ENCODE results near the gene THSD4.

Gene THSD4

DNA sequence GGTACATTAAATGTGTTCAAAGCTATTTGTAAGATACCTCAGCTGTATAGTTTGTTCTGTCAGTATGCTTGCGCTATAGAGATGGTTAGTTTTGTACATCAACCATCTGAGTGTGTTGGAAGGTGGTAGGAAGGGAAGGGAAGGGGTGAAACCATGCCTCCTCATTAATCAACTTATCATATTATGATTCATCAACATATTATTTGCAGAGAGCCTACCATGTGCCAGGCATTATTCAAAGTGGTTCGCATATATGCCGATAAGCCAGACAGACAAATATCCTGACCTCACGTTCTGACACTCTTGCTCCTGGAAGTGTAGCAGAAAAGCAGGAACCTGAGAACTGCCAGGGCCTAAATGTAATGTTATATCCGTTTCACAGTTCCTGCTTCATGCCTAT, 447.0 kb downstream of the THSD4 start:
- no peaks in the 10 kb centered on the region for H3K9me3 ChIP-seq (ENCODE audit: low read length)
- no peak overlapping the region for H3K9ac ChIP-seq (ENCODE audit: low read length)
- no peak overlapping the region for H3K4me3 ChIP-seq (ENCODE audit: low read depth in 1 of 2, low read length in 2 of 2)
- H3K4me1 ChIP-seq (ENCODE audit: insufficient read depth, low read length) = no peaks in the 10 kb centered on the region
- H3K36me3 ChIP-seq (ENCODE audit: insufficient read depth, low read length) = no peaks in the 10 kb centered on the region
- no peaks in the 10 kb centered on the region for H3K27me3 ChIP-seq (ENCODE audit: control insufficient read depth in 1 of 2, insufficient read depth in 2 of 2, low read length in 2 of 2)
- H3K27ac ChIP-seq (ENCODE audit: low read depth, low read length) = no peak overlapping the region

DNA sequence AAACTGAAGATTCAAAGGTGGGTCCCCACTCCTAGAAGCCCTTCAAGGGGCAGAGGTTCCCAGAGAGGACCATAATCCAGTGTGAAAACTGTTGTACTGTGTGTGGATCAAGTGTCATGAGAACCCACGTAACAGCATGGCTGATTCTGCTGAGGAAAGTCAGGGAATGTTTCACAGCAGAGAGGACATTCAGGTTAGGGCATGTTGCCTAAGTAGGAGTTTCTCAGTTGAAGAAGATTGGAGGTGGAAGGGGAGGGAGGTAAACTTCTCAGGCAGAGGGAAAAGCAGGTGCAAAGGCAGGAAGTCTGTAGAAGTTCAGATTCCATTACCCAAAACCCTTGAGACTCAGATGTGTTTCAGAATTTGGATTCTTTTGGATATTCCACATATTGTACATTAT, 448.9 kb downstream of the THSD4 start:
- H3K36me3 ChIP-seq (ENCODE audit: insufficient read depth, low read length) = no peaks in the 10 kb centered on the region
- H3K4me1 ChIP-seq (ENCODE audit: insufficient read depth, low read length) = no peaks in the 10 kb centered on the region
- no peak overlapping the region for H3K27ac ChIP-seq (ENCODE audit: low read depth, low read length)
- H3K27me3 ChIP-seq (ENCODE audit: control insufficient read depth in 1 of 2, insufficient read depth in 2 of 2, low read length in 2 of 2) = no peaks in the 10 kb centered on the region
- H3K9me3 ChIP-seq (ENCODE audit: low read length) = no peaks in the 10 kb centered on the region
- H3K4me3 ChIP-seq (ENCODE audit: low read depth in 1 of 2, low read length in 2 of 2) = no peak overlapping the region
- no peak overlapping the region for H3K9ac ChIP-seq (ENCODE audit: low read length)

DNA sequence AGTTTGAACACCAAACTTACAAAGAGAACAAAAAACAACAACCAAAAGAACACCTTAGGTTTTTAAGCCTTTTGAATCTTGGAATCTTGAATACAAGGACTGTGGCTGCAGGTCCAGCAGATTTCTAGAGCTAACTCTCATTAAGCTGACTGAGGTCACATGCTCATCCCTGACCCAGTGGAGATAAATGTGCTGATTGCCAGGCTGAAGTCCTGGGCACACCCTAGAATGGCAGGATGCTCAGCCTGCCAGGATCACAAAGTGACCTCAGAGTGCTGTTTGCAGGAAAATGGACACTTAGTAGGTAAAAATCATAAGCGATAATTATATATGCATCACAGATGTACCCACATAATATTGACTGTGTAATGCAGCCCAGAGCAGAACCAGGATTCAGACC, 449.7 kb downstream of the THSD4 start:
- no peak overlapping the region for H3K4me3 ChIP-seq (ENCODE audit: low read depth in 1 of 2, low read length in 2 of 2)
- no peak overlapping the region for H3K9ac ChIP-seq (ENCODE audit: low read length)
- H3K36me3 ChIP-seq (ENCODE audit: insufficient read depth, low read length) = no peaks in the 10 kb centered on the region
- no peaks in the 10 kb centered on the region for H3K27me3 ChIP-seq (ENCODE audit: control insufficient read depth in 1 of 2, insufficient read depth in 2 of 2, low read length in 2 of 2)
- no peak overlapping the region for H3K27ac ChIP-seq (ENCODE audit: low read depth, low read length)
- H3K4me1 ChIP-seq (ENCODE audit: insufficient read depth, low read length) = no peaks in the 10 kb centered on the region
- no peaks in the 10 kb centered on the region for H3K9me3 ChIP-seq (ENCODE audit: low read length)

DNA sequence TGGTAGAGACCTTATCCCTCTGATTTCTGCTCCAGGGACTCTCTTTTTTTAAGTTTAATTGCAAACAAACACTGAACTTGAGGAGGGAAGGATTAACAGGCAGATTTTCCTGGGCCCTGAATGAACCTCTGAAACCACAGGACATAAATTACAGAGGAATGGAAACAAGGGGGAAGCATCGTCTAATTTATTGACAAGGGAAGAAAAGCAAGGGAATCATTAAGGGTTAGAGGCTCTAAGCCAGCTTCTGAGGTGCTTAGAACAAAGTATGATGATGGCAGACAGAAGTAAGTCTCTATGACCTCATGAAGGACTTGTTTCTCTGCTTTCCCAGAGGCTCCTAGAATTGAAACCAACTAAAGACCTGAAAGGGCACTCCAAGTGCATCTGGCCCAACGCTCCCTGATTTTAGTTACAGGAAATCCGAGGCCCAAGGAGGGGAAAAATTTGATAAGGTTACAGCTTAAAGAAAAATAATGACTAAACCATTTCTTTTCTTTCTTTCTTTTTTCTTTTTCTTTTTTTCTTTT, 450.4 kb downstream of the THSD4 start:
- Histone ChIP-seq H3K4me3 (ENCODE audit: low read depth in 1 of 2, low read length in 2 of 2) (no peak overlapping the region), H3K27me3 (ENCODE audit: control insufficient read depth in 1 of 2, insufficient read depth in 2 of 2, low read length in 2 of 2) (no peaks in the 10 kb centered on the region), H3K9me3 (ENCODE audit: low read length) (no peaks in the 10 kb centered on the region), H3K4me1 (ENCODE audit: insufficient read depth, low read length) (no peaks in the 10 kb centered on the region), H3K9ac (ENCODE audit: low read length) (no peak overlapping the region), H3K27ac (ENCODE audit: low read depth, low read length) (no peak overlapping the region), H3K36me3 (ENCODE audit: insufficient read depth, low read length) (no peaks in the 10 kb centered on the region)

DNA sequence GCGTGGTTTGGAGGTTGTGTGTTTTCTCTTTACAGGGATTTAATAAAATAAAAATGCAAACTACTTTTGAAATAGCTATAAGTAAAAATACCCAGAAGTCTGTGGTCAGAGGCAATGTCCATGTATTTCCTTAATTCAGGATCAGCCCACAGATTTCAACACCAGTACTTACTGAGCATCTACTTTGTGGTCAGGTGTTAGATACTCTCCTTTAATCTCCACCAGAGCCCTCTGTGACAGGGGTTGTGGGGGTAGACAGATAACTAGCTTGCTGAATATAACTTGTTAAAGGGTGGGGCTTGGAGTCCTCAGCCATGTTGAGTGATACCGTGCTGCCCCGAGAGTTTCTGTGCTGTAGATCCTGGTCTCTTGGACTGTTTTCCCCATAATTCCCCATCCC, 451.0 kb downstream of the THSD4 start:
- Histone ChIP-seq H3K27me3 (ENCODE audit: control insufficient read depth in 1 of 2, insufficient read depth in 2 of 2, low read length in 2 of 2) (no peaks in the 10 kb centered on the region), H3K4me1 (ENCODE audit: insufficient read depth, low read length) (no peaks in the 10 kb centered on the region), H3K27ac (ENCODE audit: low read depth, low read length) (no peak overlapping the region), H3K9me3 (ENCODE audit: low read length) (no peaks in the 10 kb centered on the region), H3K4me3 (ENCODE audit: low read depth in 1 of 2, low read length in 2 of 2) (no peak overlapping the region), H3K9ac (ENCODE audit: low read length) (no peak overlapping the region), H3K36me3 (ENCODE audit: insufficient read depth, low read length) (no peaks in the 10 kb centered on the region)

DNA sequence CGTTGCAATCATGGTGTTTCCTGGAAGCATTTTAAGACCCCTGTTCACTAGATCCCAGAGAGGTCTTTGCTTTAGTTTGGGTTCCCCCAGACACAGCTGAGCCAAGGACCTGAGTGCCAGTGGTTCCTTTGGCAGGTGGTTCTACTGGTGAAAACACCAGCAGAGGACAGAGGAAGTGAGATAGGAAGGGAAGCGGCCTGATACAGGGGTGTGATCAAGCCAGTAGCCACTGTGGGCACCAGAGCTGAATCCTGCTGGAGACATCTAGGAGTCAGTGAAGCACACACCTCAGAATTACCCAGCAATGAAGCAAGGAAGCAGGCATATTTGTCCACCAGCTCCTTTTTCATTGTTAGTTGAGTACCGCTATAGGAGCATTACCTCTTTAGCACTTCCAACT, 451.9 kb downstream of the THSD4 start:
- Histone ChIP-seq H3K27me3 (ENCODE audit: control insufficient read depth in 1 of 2, insufficient read depth in 2 of 2, low read length in 2 of 2) (no peaks in the 10 kb centered on the region), H3K4me1 (ENCODE audit: insufficient read depth, low read length) (no peaks in the 10 kb centered on the region), H3K4me3 (ENCODE audit: low read depth in 1 of 2, low read length in 2 of 2) (no peak overlapping the region), H3K9me3 (ENCODE audit: low read length) (no peaks in the 10 kb centered on the region), H3K36me3 (ENCODE audit: insufficient read depth, low read length) (no peaks in the 10 kb centered on the region), H3K27ac (ENCODE audit: low read depth, low read length) (no peak overlapping the region), H3K9ac (ENCODE audit: low read length) (no peak overlapping the region)

DNA sequence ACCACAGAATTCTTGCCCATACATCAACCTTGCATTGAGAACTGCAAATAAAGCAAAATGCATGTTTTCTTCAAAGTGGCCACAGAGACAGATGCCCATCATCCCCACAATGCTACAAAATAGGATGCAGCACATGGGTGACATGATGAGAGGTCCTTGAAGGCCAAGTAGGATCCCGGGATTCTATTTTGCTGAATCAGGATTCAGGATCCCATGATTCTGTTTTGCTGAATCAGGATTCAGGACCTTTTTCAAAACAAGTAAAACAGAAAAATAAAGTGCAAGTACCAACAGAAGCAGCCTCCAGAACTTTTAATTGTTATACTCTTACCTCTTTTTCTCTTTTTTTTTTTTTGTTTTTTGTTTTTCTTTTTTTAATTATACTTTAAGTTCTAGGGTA, 453.0 kb downstream of the THSD4 start:
- Histone ChIP-seq H3K9me3 (ENCODE audit: low read length) (no peaks in the 10 kb centered on the region), H3K4me1 (ENCODE audit: insufficient read depth, low read length) (no peaks in the 10 kb centered on the region), H3K27ac (ENCODE audit: low read depth, low read length) (no peak overlapping the region), H3K27me3 (ENCODE audit: control insufficient read depth in 1 of 2, insufficient read depth in 2 of 2, low read length in 2 of 2) (no peaks in the 10 kb centered on the region), H3K4me3 (ENCODE audit: low read depth in 1 of 2, low read length in 2 of 2) (no peak overlapping the region), H3K9ac (ENCODE audit: low read length) (no peak overlapping the region), H3K36me3 (ENCODE audit: insufficient read depth, low read length) (no peaks in the 10 kb centered on the region)

DNA sequence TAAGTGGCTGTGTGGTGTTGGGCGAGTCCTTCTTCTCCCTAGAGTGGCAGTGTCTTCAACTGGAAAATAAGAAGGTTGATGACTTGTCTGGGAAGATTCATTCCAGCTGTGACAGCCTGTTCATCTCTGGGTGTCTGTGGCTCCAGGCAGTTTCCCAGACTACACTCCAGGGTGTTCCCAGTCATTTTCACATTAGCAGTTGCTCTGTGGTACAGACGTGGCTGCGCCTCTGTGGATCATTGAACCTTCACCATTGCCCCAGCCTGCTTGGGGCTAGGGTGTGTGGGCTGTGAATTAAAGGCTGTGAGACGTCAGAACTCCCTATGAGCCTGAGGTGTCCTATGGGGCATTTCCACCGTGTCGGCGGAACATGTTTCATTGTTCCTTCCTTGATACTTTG, 455.5 kb downstream of the THSD4 start:
- Histone ChIP-seq H3K36me3 (ENCODE audit: insufficient read depth, low read length) (no peaks in the 10 kb centered on the region), H3K4me1 (ENCODE audit: insufficient read depth, low read length) (no peaks in the 10 kb centered on the region), H3K27me3 (ENCODE audit: control insufficient read depth in 1 of 2, insufficient read depth in 2 of 2, low read length in 2 of 2) (no peaks in the 10 kb centered on the region), H3K4me3 (ENCODE audit: low read depth in 1 of 2, low read length in 2 of 2) (no peak overlapping the region), H3K9ac (ENCODE audit: low read length) (no peak overlapping the region), H3K27ac (ENCODE audit: low read depth, low read length) (no peak overlapping the region), H3K9me3 (ENCODE audit: low read length) (no peaks in the 10 kb centered on the region)

DNA sequence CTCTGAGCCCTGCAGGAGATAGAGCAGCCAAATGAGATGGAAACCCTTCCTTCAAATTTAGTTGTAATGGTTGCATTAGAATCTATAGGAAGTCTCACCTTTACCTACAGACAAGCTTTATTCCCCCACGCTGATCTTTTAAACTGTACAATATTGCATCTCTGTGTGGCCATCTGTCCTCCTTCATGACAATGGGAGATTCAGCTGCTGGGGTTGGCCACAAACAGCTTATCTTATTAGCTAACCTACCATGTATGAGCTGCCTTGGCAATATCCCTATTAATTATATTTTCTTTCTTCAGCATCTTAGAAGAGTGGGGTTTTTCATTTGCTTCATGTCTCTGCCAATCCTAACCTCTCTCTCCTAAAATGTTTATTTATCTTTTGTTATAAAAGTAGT, 456.4 kb downstream of the THSD4 start:
- Histone ChIP-seq H3K27me3 (ENCODE audit: control insufficient read depth in 1 of 2, insufficient read depth in 2 of 2, low read length in 2 of 2) (no peaks in the 10 kb centered on the region), H3K27ac (ENCODE audit: low read depth, low read length) (no peak overlapping the region), H3K9me3 (ENCODE audit: low read length) (no peaks in the 10 kb centered on the region), H3K36me3 (ENCODE audit: insufficient read depth, low read length) (no peaks in the 10 kb centered on the region), H3K4me3 (ENCODE audit: low read depth in 1 of 2, low read length in 2 of 2) (no peak overlapping the region), H3K9ac (ENCODE audit: low read length) (no peak overlapping the region), H3K4me1 (ENCODE audit: insufficient read depth, low read length) (no peaks in the 10 kb centered on the region)

DNA sequence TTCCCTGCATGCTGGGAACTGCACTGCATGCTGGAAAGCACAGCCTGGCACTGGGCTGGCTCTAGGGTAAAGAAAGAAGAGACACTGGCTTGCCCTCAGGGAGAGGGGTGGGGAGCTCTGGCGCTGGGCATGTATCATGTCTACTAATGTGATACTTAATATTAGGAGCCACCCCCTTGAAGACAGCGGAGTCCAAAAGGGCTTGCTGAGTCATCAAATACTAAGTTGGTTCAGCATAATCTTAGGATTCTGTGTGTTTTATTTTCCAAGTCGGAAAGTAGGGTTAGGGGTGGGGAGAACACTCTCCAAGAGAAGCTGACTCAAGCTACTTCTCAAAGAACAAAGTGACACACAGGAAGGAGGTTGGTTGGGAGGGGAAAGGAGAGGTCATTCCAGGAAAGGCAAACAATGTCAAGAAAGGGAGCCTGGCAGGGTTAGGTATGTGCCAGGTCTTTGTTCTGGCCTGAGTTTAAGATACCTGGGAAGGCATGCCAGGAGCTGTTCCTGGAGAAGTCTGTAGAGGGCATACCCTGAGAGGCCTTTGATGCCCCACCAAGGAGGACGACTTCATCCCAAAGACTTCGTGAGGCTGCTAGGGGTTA, 457.3 kb downstream of the THSD4 start:
- Histone ChIP-seq H3K4me3 (ENCODE audit: low read depth in 1 of 2, low read length in 2 of 2) (no peak overlapping the region), H3K9ac (ENCODE audit: low read length) (no peak overlapping the region), H3K9me3 (ENCODE audit: low read length) (no peaks in the 10 kb centered on the region), H3K27ac (ENCODE audit: low read depth, low read length) (no peak overlapping the region), H3K27me3 (ENCODE audit: control insufficient read depth in 1 of 2, insufficient read depth in 2 of 2, low read length in 2 of 2) (no peaks in the 10 kb centered on the region), H3K4me1 (ENCODE audit: insufficient read depth, low read length) (no peaks in the 10 kb centered on the region), H3K36me3 (ENCODE audit: insufficient read depth, low read length) (no peaks in the 10 kb centered on the region)

DNA sequence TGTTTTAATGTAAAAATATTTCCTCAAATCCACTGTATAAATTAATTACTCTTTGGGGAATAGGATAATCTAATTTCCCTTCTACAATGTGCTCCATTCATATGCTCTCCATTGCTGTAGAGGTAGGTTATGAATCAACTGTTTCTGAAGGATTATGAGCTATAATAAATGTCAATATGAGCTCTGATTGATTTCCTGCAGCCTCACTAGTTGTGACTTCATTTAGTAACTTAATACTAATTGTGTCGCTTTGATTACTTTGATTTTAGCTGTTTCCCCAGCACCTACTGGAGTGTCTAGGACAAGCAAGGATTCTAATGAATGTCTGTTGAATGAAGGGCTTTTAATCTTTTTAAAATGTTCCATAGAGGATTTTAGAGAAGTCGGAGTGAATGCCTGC, 458.3 kb downstream of the THSD4 start:
- no peak overlapping the region for H3K9ac ChIP-seq (ENCODE audit: low read length)
- no peak overlapping the region for H3K27ac ChIP-seq (ENCODE audit: low read depth, low read length)
- H3K4me3 ChIP-seq (ENCODE audit: low read depth in 1 of 2, low read length in 2 of 2) = no peak overlapping the region
- H3K36me3 ChIP-seq (ENCODE audit: insufficient read depth, low read length) = no peaks in the 10 kb centered on the region
- no peaks in the 10 kb centered on the region for H3K9me3 ChIP-seq (ENCODE audit: low read length)
- H3K27me3 ChIP-seq (ENCODE audit: control insufficient read depth in 1 of 2, insufficient read depth in 2 of 2, low read length in 2 of 2) = no peaks in the 10 kb centered on the region
- H3K4me1 ChIP-seq (ENCODE audit: insufficient read depth, low read length) = no peaks in the 10 kb centered on the region

DNA sequence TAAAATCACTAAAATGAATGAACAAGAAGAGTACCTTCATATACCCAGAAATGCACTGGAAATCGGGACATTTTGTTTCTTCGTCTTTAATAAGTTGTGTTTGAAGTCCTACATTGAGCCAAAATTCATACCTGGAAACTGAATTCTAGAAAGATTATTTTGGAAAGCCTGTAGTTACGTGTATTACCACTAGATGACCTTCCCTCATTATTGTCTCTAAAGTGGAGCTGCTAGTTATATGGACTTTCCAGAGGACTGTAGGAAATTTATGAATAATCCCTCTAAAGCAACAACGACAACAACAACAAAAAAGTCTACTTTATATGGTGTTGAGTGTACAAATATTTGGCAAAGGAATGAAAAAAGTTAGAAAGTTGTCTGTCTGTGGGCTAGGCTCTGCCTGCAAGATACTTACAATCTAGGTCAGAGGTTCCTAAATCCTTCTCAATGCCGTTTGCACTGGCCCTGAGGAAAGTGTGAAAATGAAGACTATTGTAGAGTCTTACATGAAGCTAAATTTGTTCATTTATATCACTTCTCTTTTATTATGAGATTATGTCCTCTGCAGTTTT, 460.3 kb downstream of the THSD4 start:
- Histone ChIP-seq H3K4me3 (ENCODE audit: low read depth in 1 of 2, low read length in 2 of 2) (no peak overlapping the region), H3K36me3 (ENCODE audit: insufficient read depth, low read length) (no peaks in the 10 kb centered on the region), H3K27me3 (ENCODE audit: control insufficient read depth in 1 of 2, insufficient read depth in 2 of 2, low read length in 2 of 2) (no peaks in the 10 kb centered on the region), H3K4me1 (ENCODE audit: insufficient read depth, low read length) (no peaks in the 10 kb centered on the region), H3K9me3 (ENCODE audit: low read length) (no peaks in the 10 kb centered on the region), H3K27ac (ENCODE audit: low read depth, low read length) (no peak overlapping the region), H3K9ac (ENCODE audit: low read length) (no peak overlapping the region)

All from muscle layer of colon (tissue), 2 donors.